Neural progenitor cell (in vitro differentiated cells): ENCODE data around the gene NUP62CL.

Experiments used
- EZH2 ChIP-seq: fragments of 200-600 bp; sonication (generic); IDR thresholded peaks from 2 replicates; pipeline ENCODE4 v1.6.1; 2017; ENCODE audit warnings: antibody characterized with exemption, mild to moderate bottlenecking, moderate library complexity
- EZH2phosphoT487 ChIP-seq: fragments of 200-600 bp; sonication (generic); IDR thresholded peaks from 2 replicates; pipeline ENCODE4 v1.6.1; 2017; ENCODE audit warnings: antibody characterized with exemption
- TF ChIP-seq, protein P1 (sequence below): fragments of 200-600 bp; sonication (generic); IDR thresholded peaks from 2 replicates; pipeline ENCODE4 v1.5.1; 2017; ENCODE audit warnings: antibody characterized with exemption, mild to moderate bottlenecking

DNA sequence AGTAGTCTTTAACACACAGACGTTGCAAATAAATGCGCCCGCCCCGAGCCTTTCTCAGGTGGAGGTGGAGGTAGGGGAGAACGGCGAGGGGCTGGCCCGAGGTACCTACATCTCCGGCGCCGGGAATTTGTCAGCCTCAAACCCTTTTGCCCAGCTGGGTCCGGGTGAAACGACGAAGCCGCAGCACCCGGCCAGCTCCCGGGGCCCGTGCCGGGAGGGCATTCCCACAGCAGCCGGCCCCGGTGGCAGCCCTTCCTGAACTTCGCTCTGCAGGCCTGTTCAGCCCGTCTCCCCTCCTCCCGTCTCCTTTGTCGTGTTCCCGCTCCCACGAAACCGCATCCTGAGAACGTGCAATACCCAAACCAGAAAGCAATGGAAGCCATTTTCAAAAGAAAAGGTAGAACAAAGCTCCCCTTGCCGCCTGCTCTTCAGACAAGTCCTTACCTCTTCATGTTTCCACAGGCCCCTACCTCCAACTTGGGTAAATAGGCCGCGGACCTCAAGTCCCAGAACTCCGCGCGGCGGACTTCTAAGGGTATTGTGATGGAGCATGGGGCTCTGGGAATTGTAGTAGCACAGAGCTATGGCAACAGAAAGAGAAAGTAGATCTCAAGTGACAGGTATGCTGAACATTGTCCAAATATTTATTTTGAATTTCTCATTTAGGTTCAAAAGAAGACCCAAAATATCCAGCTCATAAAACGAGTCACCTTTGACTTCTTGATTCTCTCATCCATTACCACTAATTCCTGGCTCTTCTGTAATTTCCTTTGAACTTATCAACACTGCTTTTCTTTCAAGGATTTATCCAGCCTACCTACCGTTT lies 87.7 kb downstream of the NUP62CL start, which contains the start of gene RBM41:
- TF ChIP-seq, protein P1, sequence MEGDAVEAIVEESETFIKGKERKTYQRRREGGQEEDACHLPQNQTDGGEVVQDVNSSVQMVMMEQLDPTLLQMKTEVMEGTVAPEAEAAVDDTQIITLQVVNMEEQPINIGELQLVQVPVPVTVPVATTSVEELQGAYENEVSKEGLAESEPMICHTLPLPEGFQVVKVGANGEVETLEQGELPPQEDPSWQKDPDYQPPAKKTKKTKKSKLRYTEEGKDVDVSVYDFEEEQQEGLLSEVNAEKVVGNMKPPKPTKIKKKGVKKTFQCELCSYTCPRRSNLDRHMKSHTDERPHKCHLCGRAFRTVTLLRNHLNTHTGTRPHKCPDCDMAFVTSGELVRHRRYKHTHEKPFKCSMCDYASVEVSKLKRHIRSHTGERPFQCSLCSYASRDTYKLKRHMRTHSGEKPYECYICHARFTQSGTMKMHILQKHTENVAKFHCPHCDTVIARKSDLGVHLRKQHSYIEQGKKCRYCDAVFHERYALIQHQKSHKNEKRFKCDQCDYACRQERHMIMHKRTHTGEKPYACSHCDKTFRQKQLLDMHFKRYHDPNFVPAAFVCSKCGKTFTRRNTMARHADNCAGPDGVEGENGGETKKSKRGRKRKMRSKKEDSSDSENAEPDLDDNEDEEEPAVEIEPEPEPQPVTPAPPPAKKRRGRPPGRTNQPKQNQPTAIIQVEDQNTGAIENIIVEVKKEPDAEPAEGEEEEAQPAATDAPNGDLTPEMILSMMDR, result no peak
- no peak for TF ChIP-seq EZH2
- no peak for TF ChIP-seq EZH2phosphoT487
